CD14-positive monocyte (primary cell): Measurements from ENCODE around the gene LHPP. TPM values are rescaled to one million over a fixed set of nuclear protein-coding genes. Genes with fewer than 3 reads are reported as not detected.
A peak's percentile ranks its signal among the peaks of the same experiment; 100 is the strongest.

Experiments used
- DNase-seq, 3 donors: peaks; one replicate each; pipeline ENCODE4 v3.0.0-alpha.2; 2011 to 2022
- H2AFZ ChIP-seq: 2 replicates; pipeline ENCODE4 v1.6.0; 2012; ENCODE audit warnings: mild to moderate bottlenecking, low read depth, low read length, inconsistent platforms; ENCODE audit not compliant: insufficient read depth, poor library complexity, severe bottlenecking
- H3K27ac ChIP-seq, 2 donors: 1 replicate in 1 of 2; 2 replicates in 1 of 2; pipeline ENCODE4 v1.5.1; 2012 to 2013; ENCODE audit warnings: low read length in 2 of 2, control low read depth in 1 of 2, inconsistent platforms in 1 of 2, low read depth in 1 of 2, mild to moderate bottlenecking in 1 of 2
- H3K27me3 ChIP-seq, 2 donors: one replicate each; pipeline versions ENCODE4 v1.6.0 to v1.6.1; 2011 to 2013; ENCODE audit warnings: low read length in 2 of 2; ENCODE audit not compliant: control insufficient read depth in 2 of 2, insufficient read depth in 2 of 2
- H3K36me3 ChIP-seq, 2 donors: replicated peaks in 1 of 2; 1 replicate in 1 of 2; 2 replicates in 1 of 2; pipeline versions ENCODE4 v1.5.1 to v1.6.1; 2012 to 2013; ENCODE audit warnings: low read length in 2 of 2, control low read depth in 1 of 2, inconsistent platforms in 1 of 2, mild to moderate bottlenecking in 1 of 2; ENCODE audit not compliant: insufficient read depth in 2 of 2, control insufficient read depth in 1 of 2
- H3K4me1 ChIP-seq, 2 donors: 1 replicate in 1 of 2; 2 replicates in 1 of 2; pipeline versions ENCODE4 v1.5.1 to v1.6.1; 2012 to 2013; ENCODE audit warnings: low read length in 2 of 2, control low read depth in 1 of 2, inconsistent platforms in 1 of 2, mild to moderate bottlenecking in 1 of 2, moderate library complexity in 1 of 2; ENCODE audit not compliant: insufficient read depth in 2 of 2, control insufficient read depth in 1 of 2
- H3K4me2 ChIP-seq: replicated peaks from 2 replicates; pipeline ENCODE3; 2012; ENCODE audit warnings: low read length, moderate library complexity, mild to moderate bottlenecking; ENCODE audit not compliant: poor library complexity, severe bottlenecking; ENCODE audit errors: extremely low read depth
- H3K4me3 ChIP-seq, 3 experiments: fragments of 200-600 bp in 1 of 3; sonication (generic) in 1 of 3; replicated peaks in 1 of 3; 1 replicate in 2 of 3; 2 replicates in 1 of 3; pipeline ENCODE4 v1.5.1; 2011 to 2013; ENCODE audit warnings: low read length in 3 of 3, mild to moderate bottlenecking in 3 of 3, control low read depth in 2 of 3, low read depth in 2 of 3, inconsistent platforms in 1 of 3, moderate library complexity in 1 of 3
- H3K79me2 ChIP-seq: 2 replicates; pipeline ENCODE4 v1.6.0; 2012; ENCODE audit warnings: mild to moderate bottlenecking, control low read depth, inconsistent platforms, low read length, moderate library complexity; ENCODE audit not compliant: insufficient read depth
- H3K9ac ChIP-seq: 2 replicates; pipeline ENCODE4 v1.6.0; 2017; ENCODE audit warnings: low read length, mild to moderate bottlenecking; ENCODE audit not compliant: insufficient read depth, poor library complexity, severe bottlenecking
- H3K9me3 ChIP-seq, 2 donors: replicated peaks in 1 of 2; 1 replicate in 1 of 2; 2 replicates in 1 of 2; pipeline versions ENCODE4 v1.5.1 to v1.6.1; 2012 to 2013; ENCODE audit warnings: low read length in 2 of 2, control low read depth in 1 of 2; ENCODE audit not compliant: control insufficient read depth in 1 of 2, insufficient read depth in 1 of 2
- H4K20me1 ChIP-seq: 2 replicates; pipeline ENCODE4 v1.6.0; 2012; ENCODE audit warnings: mild to moderate bottlenecking, low read length, control low read depth, moderate library complexity; ENCODE audit not compliant: insufficient read depth
- H3K27ac Mint-ChIP-seq, 7 donors: one replicate each; pipeline ENCODE4 v1.8.0; 2020; ENCODE audit warnings: mild to moderate bottlenecking in 7 of 7, mixed read lengths in 7 of 7, moderate library complexity in 6 of 7, inconsistent platforms in 2 of 7
- H3K27me3 Mint-ChIP-seq, 3 donors: one replicate each; pipeline ENCODE4 v1.8.0; 2021 to 2022; ENCODE audit warnings: low read depth in 3 of 3, mild to moderate bottlenecking in 3 of 3, mixed read lengths in 3 of 3, moderate library complexity in 3 of 3, inconsistent platforms in 1 of 3
- H3K36me3 Mint-ChIP-seq, 2 donors: one replicate each; pipeline ENCODE4 v1.8.0; 2020; ENCODE audit warnings: mixed read lengths in 2 of 2, inconsistent platforms in 1 of 2, mild to moderate bottlenecking in 1 of 2
- H3K4me1 Mint-ChIP-seq: one replicate; pipeline ENCODE4 v1.8.0; 2020; ENCODE audit warnings: mild to moderate bottlenecking, mixed read lengths
- H3K4me3 Mint-ChIP-seq, 2 donors: one replicate each; pipeline ENCODE4 v1.8.0; 2020; ENCODE audit warnings: mild to moderate bottlenecking in 2 of 2, mixed read lengths in 2 of 2, moderate library complexity in 1 of 2
- H3K9me3 Mint-ChIP-seq, 7 donors: one replicate each; pipeline ENCODE4 v1.8.0; 2020 to 2022; ENCODE audit warnings: mixed read lengths in 7 of 7, mild to moderate bottlenecking in 6 of 7, moderate library complexity in 6 of 7, inconsistent platforms in 2 of 7
- CTCF ChIP-seq: fragments of 200-600 bp; IDR thresholded peaks from one replicate; pipeline ENCODE4 v1.8.0; 2022; ENCODE audit warnings: antibody characterized with exemption, mild to moderate bottlenecking
- WGBS: methylation state at CpG from one replicate; pipeline ENCODE4 v1.1.5; 2013; ENCODE audit warnings: missing lambda C conversion rate; ENCODE audit not compliant: insufficient coverage; 5-methylcytosine and 5-hydroxymethylcytosine counted together
- intact Hi-C, 2 donors: fragments of 100-400 bp; cut with micrococcal nuclease; formaldehyde crosslinking; loops; one replicate each; pipeline versions ENCODE4 v1.15.0 to v1.15.1; 2023
- polyA plus RNA-seq, 3 donors: library from polyadenylated mRNA; depleted of rRNA in 1 of 3; unstranded in 2 of 3; stranded (reverse) in 1 of 3; fragments of 300-500 nt in 2 of 3; fragments of >200 nt in 1 of 3; fragmentation: Illumina TruSeq in 2 of 3; gene quantifications; 1 replicate in 2 of 3; 2 replicates in 1 of 3; pipeline ENCODE4 v1.2.3, GENCODE V29; 2012 to 2021

The LHPP gene
- polyA plus RNA-seq, 3 donors: 15.2 to 20.6 (median 19.5) TPM

DNA sequence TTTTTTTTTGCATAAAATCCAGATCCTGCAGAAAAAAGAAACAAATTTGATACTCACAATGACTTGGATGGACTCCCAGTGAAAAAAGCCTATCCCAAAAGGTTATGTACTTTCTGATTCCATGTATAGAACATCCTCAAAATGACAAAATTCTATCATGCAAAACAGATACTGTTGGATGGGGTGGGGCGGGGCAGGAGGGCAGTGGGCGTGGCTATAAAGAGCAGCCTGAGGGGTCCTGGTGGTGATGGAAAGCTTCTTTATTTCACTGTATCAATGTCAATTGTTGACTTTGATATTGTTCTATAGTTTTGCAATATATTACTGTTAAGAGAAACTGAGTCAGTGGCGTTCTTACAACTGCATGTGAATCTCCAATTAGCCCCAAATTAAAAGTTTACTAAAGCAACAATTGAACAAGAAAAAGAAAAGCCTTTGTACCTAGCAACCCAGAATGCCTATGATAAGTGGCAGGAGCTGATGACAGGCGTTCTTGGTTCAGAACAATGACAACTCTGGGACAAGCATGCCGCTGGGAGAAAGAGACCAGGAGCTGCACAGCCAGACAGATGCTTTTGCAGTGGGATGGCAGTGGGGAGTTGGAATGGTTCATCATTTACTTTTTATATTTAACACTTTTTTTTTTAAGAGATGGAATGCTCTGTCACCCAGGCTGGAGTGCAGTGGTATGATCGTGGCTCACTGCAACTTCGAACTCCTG lies 101.9 kb downstream of the LHPP start:
- Histone ChIP-seq H2AFZ (no peak overlapping the region), H3K9ac (no peak overlapping the region), H4K20me1 (no peaks in the 10 kb centered on the region), H3K79me2 (no peaks in the 10 kb centered on the region), H3K4me1 (no peaks in the 10 kb centered on the region), H3K4me3 (no peak overlapping the region), H3K4me2 (no peak overlapping the region), H3K9me3 (no peaks in the 10 kb centered on the region), H3K27me3 (no peaks in the 10 kb centered on the region), H3K27ac (no peak overlapping the region), H3K36me3 (no peaks in the 10 kb centered on the region)
- Mint-ChIP-seq H3K27me3 (peaks cover 3 to 9% (median 4%) of the 10 kb centered on the region in 3 donors), H3K4me1 (peaks cover 3% of the 10 kb centered on the region), H3K36me3 (peaks cover 0 to 3% of the 10 kb centered on the region in 2 donors), H3K27ac (no peak overlapping the region), H3K4me3 (no peak overlapping the region), H3K9me3 (peaks cover 0 to 13% (median 3%) of the 10 kb centered on the region in 7 donors)
- WGBS: 100% methylated on average over 2 of the region's 7 CpGs
- DNase-seq: no peak
- no peak for TF ChIP-seq CTCF
- intact Hi-C loops: no loop called here

GRCh38 chr10:124564881-124565280 lies 103.3 kb downstream of the LHPP start:
- H3K4me1 Mint-ChIP-seq: peaks cover 3% of the 10 kb centered on the region
- H3K4me3 Mint-ChIP-seq: no peak overlapping the region

More at GRCh38 chr10:124564881-124565280, 103.3 kb downstream of the LHPP start:
- H3K4me1 ChIP-seq: no peaks in the 10 kb centered on the region
- no peaks in the 10 kb centered on the region for H3K79me2 ChIP-seq
- Mint-ChIP-seq H3K9me3 (peaks cover 0 to 13% (median 3%) of the 10 kb centered on the region in 7 donors), H3K27ac (peak overlapping the region in 1 of 7 donors; percentile 78), H3K36me3 (peaks cover 0 to 3% of the 10 kb centered on the region in 2 donors), H3K27me3 (peaks cover 3 to 9% (median 4%) of the 10 kb centered on the region in 3 donors)
- no peaks in the 10 kb centered on the region for H3K27me3 ChIP-seq
- H3K27ac ChIP-seq: no peak overlapping the region
- intact Hi-C loops: no loop called here
- H3K4me2 ChIP-seq: no peak overlapping the region
- DNase-seq: peak in 1 of 3 donors; percentile 1
- 100% methylated on average over 1 of the region's 9 CpGs for WGBS
- H3K36me3 ChIP-seq: no peaks in the 10 kb centered on the region
- no peak for TF ChIP-seq CTCF
- H2AFZ ChIP-seq: no peak overlapping the region
- H3K9ac ChIP-seq: no peak overlapping the region
- H3K9me3 ChIP-seq: no peaks in the 10 kb centered on the region
- H3K4me3 ChIP-seq: no peak overlapping the region
- H4K20me1 ChIP-seq: no peaks in the 10 kb centered on the region
